Suppressor macrophage (primary cell): ENCODE data around the gene BRINP2.

Experiments used
- DNase-seq, 4 experiments: peaks; one replicate each; pipeline ENCODE4 v3.0.0-alpha.2; 2020 to 2022

The BRINP2 gene

DNA sequence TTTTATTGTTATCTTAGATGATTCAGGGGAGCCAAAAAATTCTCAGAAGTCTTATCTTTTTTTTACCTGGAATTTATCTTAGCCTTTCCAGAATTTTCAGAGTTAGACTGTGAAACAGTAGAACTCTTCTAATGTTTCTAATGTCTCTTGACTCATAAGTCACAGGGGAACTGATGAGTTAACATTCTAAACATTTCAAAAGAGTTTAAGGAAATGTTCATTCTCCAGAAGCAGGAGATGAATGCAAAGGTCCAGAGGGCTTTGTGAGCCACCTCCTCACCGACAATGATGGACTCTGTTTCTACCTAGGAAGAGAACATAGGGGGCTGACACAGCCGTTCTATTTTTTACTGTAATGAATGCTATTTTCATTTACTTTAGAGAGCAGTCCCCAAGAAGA is 157.5 kb downstream of the BRINP2 start:
- no peak for DNase-seq

DNA sequence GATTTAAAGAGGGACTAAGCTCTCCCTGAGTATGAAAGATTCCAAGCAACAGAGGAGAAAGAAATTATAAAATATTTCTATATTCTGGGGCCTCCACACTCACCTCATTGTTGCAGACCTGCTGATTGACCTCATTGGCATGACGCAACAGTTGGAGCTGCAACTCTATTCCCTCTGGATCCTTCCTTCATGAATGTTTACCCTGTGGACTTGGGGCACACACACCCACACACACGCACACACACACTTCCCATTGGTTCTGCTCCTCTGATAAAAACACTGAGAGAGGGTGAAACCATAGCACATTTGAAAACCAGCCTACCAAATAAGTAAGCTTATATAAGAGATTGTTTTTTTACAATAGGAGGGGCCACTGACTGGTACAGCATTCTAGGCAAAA is 159.1 kb downstream of the BRINP2 start:
- DNase-seq: no peak
